Activated T-cell treated with anti-CD3 and anti-CD28 coated beads for 1 hour (primary cell): ENCODE results near the gene ZNF516.

Experiments
- DNase-seq: peaks from one replicate; pipeline ENCODE4 v3.0.0-alpha.2; 2020; ENCODE audit warnings: low read depth

ZNF516 gene

GRCh38 chr18:76467371-76468190, 27.5 kb downstream of the ZNF516 start:
- no peak for DNase-seq

GRCh38 chr18:76466410-76466991, 28.5 kb downstream of the ZNF516 start:
- no peak for DNase-seq

GRCh38 chr18:76465630-76466409, 29.2 kb downstream of the ZNF516 start:
- DNase-seq, result no peak

GRCh38 chr18:76464281-76465259, 30.5 kb downstream of the ZNF516 start:
- no peak for DNase-seq

GRCh38 chr18:76463872-76464271, 31.2 kb downstream of the ZNF516 start:
- DNase-seq, result no peak

DNA sequence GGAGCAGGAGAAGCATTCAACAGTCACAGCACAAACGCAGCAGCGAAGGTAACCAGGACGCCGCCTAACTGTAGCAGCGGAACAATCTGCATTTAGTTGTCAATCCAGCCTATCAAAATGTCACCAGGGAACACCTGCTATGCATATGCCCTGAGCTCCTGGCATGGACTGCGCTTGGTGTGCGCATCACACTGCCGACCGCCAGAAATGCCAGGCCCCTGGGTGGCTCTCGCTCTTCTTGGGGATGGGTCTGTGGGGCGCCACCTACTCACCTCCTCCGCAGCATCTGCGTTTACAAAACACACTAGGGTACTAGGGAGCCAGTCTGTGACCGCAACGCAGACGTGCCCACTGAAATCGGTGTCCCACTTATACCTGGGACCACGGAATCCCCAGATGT, 31.7 kb downstream of the ZNF516 start:
- no peak for DNase-seq

DNA sequence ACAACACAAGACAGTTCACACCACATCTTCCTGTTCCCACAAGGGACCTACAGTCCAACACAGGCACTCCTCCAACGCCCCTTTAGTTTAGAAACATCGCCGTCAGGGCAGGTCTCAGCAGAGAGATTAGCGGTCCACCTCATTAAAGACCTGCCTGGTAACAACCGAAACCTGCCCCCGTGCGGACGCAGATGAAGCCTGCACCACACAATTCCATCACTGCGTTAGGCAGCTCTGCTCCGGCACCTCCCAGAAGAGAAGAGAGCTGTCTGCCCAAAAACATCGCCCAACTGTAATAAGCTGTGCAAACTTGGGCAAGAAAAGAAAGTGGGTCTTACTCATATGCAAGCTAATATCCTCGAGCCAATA, 32.7 kb downstream of the ZNF516 start:
- DNase-seq, result no peak

- DNase-seq, result no peak
Observed at GRCh38 chr18:76461692-76462325, 33.2 kb downstream of the ZNF516 start.

GRCh38 chr18:76461148-76461547, 33.9 kb downstream of the ZNF516 start:
- no peak for DNase-seq

- no peak for DNase-seq
Observed at GRCh38 chr18:76460482-76460881, 34.6 kb downstream of the ZNF516 start.

DNA sequence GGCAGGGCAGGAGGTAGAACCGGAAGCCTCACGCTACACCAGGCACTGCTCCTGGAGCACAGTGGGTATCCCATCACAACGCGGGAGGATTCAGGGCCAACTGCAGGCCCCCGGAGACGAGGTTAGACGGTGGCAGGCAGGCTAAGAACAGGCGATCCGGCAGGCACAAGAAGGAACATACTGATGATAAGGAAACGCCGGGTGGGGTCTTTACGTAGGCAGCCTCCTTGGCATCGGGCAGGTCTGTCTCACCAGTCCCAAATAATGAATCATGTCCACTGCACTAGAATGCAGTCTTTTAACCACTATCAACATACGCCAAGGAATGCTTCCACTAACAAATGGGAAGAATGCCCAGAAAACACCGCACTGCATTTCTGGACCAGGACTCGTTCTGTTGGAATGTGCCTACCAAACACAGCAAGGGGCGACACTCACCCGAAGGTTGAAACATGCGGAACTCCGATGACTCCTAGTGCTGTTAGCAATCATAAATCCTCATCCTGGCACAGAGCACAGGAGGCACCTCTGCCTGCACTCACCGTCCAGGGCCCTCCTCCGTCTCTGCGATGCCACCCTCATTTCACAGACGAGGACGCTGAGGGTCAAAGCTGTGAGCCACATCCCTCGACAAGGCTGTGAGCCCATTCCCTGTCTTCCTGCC, 35.2 kb downstream of the ZNF516 start:
- no peak for DNase-seq

DNA sequence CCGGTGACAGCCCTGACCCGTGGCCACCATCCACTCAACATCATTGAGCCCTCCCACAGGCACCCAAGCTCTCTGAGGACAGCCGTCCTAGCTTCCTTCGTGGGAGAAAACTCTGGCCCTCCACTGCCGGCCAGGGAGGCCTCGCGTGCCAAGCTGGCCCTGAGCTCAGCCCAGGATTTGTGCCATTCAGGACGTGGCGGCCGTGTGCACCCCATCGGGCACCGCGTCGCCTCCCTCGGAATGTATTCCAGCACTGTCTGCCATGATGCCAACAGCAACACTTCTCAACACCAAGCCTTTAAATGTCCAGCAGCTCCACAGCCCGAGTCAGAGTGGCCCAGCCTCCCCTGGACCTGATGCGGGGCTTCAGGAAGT, 35.7 kb downstream of the ZNF516 start:
- DNase-seq, result no peak

GRCh38 chr18:76458522-76459311, 36.3 kb downstream of the ZNF516 start:
- no peak for DNase-seq

GRCh38 chr18:76457957-76458356, 37.1 kb downstream of the ZNF516 start:
- DNase-seq, result no peak

DNA sequence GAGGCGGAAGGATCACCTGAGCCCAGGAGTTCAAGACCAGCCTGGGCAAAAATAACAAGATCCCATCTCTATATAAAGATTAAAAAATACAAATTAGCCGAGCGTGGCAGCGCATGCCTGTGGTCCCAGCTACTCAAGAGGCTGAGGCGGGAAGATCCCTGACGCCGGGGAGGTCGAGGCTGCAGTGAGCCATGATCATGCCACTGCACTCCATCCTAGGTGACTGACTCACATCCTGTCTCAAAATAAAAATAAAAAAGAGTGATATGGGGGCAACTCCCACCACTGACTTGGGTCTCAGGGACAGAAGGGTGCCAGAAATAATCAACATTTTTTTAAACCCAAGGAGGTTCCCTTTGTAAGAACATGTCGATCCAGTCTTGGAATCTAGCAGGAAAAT, 37.6 kb downstream of the ZNF516 start:
- DNase-seq, result no peak

GRCh38 chr18:76456823-76457222, 38.2 kb downstream of the ZNF516 start:
- no peak for DNase-seq

DNA sequence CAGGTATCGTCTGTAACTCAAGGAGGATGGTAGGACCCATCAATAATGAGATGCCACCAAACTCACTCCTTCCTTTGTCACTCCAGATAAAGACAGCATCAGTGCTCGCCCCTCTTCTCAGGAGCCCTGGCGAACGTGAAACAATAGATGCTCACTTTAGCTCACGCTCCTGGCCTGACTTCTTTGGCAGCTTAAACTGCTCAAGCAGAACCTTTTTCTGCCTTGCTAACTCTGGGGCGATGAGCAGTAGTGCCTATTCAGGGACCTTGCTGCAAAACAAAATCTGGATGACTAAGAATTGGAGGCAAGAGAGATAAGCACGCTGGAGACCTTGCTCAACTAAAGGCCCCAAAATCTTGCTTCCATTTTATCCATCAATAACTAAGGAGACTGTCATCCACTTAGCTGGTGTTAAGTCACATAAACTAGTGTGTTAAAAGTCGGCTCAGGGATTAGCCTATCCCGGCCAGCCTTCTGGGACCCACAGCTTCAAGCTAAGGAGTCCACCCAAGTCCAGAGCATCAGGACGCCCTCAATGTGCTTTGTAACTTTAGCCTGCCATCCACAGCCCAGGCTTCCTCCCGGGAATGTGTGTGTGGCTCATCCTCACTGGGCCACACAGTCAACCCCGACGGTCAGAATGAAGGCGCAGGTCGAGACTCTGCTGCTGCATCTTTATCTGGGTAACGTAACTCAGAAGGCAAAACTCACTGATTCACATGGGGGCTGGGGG, 38.9 kb downstream of the ZNF516 start:
- no peak for DNase-seq

GRCh38 chr18:76455003-76455676, 39.9 kb downstream of the ZNF516 start:
- no peak for DNase-seq

GRCh38 chr18:76454418-76454817, 40.6 kb downstream of the ZNF516 start:
- DNase-seq, result no peak
